Urothelium cell line (cell line): Measurements from ENCODE around the gene SDK1.
A peak's percentile ranks its signal among the peaks of the same experiment; 100 is the strongest.

Source experiments
- DNase-seq: peaks from one replicate; pipeline ENCODE4 v3.0.0; 2011; ENCODE audit warnings: low spot score, mixed read lengths
- FAIRE-seq: peaks from 2 replicates; lab custom pipeline; 2011; peaks lifted over from hg19 to GRCh38; lab: Jason Lieb, UNC

Gene SDK1

DNA sequence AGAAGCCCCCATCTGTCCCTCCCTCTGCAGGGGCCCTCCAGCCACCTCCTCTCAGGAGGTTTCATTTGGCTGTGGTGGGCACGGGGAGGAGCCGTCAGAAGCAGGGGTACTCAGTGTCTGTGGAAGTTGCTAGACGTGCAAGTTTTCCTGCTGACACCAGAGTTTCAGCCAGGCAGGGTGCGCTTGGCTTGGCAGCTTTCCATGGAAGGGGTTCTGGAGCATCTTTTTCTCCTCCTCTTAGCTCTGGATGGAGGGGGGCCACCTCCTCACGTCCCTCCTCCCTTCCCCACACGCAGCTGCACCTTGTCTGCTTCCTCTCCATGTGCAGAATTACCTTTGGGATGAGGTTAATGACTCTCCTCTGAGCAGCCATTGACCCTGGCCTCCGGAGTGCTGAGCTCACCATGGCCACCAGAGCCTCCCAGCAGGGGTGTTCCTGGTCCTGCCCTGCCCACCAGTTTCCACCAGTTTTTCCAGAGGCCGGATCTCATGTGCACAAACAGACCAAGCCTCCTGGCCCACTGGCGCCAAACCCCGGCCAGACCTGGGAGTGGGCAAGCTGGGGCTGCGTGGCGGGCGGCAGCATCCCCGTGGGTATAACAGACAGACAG, 801.3 kb downstream of the SDK1 start:
- FAIRE-seq (peak; percentile 55), DNase-seq (no peak)

DNA sequence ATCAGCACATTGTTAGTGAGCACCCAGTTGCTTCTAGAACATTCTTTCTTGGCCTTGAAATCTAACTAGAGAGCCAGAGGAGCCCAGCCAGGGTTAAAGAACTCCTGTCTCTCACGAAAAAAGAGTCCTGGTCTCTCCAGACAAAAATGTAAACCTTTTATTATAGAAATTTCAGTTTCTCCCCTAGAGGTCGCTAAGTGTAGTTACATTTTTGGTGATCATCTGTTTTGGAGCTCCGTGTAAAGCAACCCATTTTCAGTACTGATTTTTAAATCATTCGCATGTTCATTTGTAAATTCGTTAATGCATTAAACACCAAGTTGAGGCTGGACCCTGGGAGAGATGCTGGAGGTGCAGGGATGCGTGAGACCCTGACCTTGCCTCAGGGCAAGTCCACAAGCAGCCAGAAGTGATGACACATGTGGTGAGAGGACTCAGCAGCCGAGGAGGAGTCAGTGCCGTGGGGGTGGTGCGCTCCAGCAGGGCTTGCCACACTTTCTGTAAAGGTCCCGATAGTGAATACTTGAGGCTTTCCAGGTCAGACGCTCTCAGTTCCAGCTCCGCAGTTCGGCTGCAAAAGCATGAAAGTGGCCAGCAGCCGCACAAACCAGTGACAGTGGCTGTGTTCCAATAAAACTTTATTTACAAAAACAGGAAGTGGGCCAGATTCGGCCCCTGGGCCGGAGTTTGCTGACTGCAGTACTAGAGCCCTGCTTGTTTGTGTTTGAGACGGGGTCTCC, 802.5 kb downstream of the SDK1 start:
- peak; percentile 97 for FAIRE-seq

DNA sequence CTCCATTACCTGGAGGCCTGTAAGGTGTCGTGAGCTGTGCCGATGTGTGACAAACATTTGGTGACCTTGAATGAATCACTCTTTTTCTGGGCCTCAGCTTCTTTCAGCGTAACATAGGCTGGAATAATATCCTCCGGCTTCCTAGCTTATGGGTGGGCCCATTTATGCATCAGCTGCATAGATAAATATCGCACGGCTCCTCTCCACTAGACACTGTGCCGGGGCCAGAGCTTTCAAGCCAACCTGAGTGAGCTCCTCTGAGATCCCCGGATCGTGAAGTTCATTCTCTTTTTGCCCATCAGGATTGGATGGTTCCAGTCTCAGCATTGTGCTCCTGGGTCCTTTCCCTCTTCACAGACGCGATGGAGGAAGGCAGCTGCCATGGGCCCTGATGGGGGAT, 806.8 kb downstream of the SDK1 start:
- FAIRE-seq (no peak), DNase-seq (no peak)

More for the DNA sequence above, 802.5 kb downstream of the SDK1 start:
- peak; percentile 80 for DNase-seq

DNA sequence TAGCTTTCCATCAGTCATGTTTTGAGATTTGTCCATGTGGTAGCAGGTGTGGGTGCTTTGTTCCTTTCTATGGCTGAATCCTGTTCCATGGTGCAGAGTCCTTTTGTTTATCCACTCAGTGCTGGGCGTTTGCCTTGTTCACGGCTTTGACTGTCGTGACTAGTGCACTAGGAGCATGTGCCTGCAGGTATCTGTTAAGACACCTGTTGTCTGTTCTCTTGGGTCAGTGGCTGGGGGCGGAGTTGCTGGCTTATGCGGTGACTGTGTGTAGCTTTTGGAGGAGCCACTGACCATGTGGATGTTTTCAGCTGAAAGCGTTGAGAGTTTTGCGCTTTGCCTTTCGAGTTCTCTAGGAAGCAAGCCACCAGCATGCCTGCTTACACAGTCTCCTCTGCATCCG, 807.9 kb downstream of the SDK1 start:
- DNase-seq (no peak), FAIRE-seq (no peak)

DNA sequence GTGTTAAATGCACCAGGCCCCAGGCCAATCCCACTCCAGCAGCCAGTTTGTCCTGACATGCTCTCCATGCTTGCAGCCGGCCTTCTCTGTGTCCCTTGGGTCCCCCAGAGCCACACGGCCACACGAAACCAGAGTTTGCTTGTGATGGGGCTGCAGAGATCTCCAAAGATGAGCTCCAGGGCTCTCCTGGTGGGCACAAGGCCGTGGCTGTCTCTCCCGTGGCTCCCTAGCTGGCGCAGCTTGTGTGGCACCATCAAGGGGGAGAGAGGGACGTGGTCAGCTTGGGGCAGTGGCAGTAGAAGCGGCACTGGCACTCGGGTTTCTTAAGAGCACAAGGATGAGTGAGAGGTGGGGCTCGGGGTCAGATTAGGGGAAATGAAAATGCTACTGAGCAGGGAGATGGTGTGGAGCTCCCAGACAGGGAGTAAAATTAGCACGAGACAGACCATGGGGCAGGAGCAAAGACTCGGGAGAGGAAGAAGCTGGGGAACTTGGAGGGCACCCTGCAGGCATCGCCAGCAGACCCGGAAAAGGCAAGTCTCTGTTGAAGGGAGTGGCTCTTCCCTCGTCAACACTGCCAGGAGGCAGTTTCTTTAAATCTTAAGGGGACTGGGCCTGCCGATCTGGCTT, 808.5 kb downstream of the SDK1 start:
- no peak for FAIRE-seq
- no peak for DNase-seq

DNA sequence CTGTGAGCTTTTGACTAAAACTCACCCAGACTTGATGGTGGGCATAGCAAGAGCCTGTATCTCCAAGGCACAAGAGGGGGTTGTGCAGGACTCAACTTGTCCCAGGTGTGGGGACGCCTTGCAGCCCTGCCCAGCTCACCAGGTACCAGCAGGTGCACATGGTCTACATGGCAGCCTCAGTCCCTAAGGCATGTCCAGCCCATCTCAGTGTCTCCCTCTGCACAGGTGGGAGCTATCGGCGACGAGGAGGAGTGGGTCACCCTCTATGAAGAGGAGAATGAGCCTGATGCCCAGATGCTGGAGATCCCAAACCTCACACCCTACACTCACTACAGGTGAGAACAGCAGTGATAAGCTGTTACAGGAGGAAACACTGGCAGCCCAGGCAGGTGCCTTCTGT, 809.4 kb downstream of the SDK1 start:
- DNase-seq (no peak), FAIRE-seq (peak; percentile 77)

DNA sequence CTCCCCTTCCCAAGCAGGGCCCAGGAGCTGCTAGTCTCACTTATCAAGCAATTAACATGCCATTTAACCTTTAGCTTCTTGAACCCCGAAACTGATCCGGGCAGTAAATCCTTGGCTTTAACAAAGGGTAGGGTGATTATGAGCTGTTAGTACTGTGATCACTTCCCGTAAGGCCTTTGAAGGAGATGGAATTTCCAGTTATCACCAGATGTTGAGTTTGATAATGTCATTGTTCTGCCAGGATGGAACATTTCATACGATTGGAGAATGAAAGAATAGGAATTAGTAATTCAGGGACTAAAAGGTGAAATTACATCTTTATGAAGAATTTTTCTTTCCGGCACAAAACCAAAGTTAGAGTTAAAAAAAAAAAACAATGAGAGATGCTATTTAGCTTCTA, 810.1 kb downstream of the SDK1 start:
- FAIRE-seq, result no peak

DNA sequence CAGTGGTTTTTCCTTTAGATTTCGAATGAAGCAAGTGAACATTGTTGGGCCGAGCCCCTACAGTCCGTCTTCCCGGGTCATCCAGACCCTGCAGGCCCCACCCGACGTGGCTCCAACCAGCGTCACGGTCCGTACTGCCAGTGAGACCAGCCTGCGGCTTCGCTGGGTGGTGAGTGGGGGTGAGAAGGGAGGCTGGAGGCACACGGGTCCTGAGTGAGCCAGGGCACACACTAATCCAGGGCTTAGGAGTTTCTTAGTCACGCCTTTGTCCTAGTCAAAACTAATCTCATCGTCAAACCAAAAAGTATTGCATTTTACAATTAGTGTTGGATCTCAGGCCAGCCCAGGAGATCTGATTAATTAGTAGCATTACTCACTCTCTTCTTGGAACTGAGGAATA, 812.2 kb downstream of the SDK1 start:
- no peak for FAIRE-seq
- no peak for DNase-seq

More for the DNA sequence above, 810.1 kb downstream of the SDK1 start:
- no peak for DNase-seq

DNA sequence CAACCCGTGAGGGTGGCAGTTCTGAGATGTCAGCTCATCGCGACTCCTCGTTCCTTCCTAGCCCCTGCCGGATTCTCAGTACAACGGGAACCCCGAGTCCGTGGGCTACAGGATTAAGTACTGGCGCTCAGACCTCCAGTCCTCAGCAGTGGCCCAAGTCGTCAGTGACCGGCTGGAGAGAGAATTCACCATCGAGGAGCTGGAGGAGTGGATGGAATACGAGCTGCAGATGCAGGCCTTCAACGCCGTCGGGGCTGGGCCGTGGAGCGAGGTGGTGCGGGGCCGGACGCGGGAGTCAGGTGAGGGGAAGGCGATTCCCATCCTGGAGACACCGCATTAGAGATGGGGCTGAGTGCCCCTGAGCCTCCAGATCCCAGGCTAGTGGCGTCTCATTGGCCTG, 812.9 kb downstream of the SDK1 start:
- DNase-seq (no peak), FAIRE-seq (peak; percentile 84)

DNA sequence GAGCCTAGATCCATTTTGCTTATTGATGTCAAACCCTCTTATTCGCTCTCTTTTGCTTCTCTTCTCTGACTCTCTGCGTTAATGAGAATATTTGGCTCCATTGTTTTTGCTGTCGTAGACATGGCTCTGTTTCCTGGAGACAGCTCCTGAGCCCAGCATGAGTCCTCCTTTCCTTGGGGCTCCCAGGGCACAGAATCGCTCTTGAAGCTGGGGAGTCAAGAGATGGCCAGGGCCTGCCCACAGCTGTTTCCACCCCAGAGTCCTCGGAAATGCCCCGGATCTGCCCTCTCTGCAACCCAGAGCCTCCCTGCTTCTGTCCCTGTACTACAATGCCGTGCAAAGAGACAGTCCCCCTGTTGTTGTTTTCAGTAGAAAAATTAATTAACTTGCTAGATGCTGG, 814.4 kb downstream of the SDK1 start:
- FAIRE-seq (no peak), DNase-seq (no peak)

DNA sequence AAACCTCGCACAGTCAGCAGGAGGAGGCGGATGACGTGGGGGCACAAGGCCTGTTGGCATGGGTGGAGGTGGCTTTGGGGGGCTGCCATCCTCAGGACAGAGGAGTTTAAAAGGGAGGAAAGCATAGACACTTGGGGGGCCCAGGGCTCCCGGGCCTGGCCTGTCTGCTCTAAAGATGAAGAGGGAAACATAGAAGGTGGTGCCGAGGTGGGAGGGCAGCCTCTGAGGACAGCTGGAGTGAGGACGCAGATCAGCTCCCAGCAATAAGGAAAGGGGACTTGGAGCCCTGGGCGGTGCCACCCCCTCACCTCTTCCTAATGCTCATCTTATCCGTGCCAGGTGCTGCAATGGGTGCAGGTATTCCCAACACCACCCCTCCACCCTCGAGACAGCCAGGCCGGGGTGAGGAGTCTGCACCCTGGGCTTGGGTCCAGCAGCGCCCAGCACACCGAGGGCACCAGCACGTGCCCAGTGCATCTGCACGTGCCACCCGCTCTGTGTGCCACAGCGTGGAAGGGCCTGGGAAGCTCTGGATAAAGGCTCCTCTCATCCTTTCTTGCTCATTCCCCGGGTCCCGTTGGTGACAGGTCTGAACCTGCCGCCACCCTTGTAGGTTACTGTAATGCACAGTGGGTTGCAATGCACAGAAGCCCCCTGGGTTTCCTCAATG, 815.0 kb downstream of the SDK1 start:
- no peak for DNase-seq
- peak; percentile 93 for FAIRE-seq

DNA sequence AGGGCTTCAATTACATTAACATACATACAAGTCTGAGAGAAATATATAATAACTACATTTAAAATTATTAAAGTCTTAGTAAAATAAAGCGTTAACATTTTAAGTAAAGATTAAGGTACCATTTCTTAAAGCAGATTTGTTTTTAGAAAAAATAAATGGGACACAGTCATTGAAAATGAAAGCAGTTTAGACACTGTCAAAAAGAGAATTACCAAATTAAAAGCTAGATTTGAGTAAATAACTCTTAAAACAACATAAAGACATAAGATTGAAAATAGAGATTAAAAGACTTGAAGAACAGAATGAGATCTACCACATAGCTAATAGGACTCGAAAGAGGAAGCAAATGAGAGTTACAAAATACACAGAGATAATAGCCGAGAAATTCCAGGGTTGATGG, 818.8 kb downstream of the SDK1 start:
- DNase-seq, result no peak
- FAIRE-seq, result no peak

DNA sequence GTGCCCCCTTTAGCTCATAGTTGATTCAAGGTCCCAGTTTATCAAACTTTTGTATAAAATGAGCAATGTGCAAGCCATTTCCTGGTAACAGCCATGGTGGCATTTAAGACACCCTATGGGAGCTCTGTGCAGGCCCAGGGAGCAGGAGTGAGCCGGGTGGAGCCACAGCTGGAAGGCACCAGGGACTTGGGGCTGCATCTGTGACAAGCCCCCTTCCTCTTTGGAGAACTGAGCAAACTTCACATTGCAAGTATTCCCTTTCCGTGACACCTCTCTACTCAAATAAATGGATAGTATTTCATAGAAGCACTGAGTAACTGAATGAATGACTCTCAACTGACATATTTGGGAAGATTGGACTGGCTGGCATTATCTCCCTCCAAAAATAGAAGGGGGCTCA, 822.3 kb downstream of the SDK1 start:
- DNase-seq (no peak), FAIRE-seq (no peak)

DNA sequence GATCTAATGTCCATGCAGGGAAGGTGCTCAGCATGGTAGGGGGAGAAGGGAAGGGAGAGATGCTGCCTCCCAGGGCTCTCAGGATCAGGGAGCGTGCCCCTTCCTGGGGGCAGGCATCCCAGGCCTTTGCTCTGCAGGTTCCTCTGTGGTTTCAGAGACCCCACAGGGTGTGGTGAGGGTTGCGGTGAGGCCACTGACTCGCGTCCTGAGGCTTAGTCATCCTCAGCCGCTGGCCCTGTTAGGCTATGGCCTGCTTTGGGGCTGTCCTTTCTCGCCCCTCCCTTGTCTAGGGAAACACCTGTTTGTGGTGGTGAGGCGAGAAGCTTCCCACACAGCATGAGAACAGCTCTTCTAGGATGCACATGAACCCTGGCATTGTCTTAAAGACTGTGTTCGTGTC, 822.8 kb downstream of the SDK1 start:
- peak; percentile 60 for DNase-seq
- FAIRE-seq, result peak; percentile 81

DNA sequence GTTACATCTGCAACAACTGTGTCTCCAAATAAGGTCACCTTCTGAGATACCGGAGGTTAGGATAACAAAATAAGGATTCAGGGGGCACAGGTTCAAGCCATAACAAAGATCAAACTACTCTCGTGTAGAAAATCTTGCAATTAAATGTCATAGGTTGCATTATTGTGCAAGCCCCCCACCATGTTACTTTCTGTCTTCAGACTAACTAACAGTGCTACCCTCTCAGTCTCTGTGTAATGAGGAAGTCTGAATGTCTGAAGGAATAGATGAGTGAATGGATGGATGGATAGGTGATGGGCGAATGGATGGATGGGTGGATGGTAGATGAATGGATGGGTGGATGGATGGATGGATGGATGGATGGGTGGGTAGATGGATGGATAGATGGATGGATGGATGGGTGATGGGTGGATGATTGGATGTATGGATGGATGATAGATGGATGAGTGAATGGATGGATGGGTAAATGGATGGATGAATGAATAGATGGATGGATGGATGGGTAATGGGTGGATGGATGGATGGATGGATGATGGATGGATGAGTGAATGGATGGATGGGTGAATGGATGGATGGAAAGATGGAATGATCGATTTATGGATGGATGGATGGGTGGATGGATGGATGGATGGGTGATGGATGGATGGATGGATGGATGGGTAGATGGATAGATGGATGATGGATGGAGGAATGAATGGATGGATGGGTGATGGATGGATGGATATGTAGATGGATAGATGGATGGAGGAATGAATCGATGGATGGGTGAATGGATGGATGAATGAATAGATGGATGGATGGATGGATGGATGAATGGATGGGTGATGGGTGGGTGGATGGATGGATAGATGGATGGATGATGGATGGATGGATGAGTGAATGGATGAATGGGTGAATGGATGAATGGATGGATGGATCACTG, 823.8 kb downstream of the SDK1 start:
- FAIRE-seq, result peak; percentile 99
- no peak for DNase-seq

DNA sequence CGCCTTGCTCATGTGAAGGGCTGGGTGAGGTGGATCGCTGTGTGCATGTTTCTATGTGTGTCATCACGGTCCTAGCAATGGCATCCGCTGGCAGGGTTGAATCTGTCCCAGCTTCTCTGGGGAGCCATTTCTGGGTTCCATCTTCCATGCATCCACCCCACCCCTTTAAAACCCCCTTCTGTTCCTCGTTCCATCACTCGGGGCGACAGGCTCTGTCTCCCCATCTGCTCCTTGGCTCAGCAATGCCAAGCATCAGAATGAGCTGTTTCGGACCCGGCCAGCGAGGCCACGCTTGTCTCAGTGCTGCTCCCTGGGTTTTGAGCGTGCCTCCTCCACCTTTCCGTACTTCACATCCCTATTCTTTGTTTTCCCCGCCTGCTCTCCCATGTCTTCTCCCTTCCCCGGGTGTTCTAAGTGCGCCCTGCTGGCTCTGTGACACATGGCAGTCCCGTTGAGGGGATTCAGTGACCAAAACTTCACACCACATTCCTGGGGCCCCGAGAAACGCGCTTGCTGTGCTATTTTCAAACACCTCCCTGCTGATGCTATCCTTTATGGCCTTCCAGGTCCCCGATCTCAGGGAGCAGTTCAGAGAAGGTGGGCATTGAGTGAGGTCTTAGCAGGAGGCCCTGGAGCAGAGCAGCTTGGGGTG, 827.0 kb downstream of the SDK1 start:
- DNase-seq, result no peak
- FAIRE-seq, result peak; percentile 42

DNA sequence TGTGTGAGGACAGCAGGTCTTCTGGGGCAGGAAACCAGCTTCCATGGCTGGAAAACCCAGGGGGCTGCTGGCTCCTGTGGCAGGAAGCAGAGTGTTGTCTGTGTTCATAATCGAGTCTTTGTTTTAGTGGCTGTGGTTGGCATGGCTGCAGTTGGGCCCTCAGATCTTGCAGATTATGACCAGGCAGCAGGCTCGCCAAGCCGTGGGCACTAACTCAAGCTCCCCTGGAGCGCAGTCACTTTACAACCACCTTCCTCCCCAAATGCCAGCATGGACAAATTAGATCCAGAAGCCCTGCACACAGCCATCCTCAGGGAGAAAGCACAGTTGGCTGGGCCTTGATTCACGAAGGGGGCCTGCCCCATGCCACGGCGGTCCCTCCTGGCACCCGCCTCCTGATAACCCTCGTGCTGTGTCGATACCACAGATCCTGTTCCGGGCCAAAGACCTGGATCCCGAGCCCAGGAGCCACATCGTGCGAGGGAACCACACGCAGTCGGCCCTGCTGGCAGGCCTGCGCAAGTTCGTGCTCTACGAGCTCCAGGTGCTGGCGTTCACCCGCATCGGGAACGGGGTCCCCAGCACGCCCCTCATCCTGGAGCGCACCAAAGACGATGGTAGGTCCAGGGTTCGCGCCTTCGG, 828.5 kb downstream of the SDK1 start:
- FAIRE-seq, result peak; percentile 88
- DNase-seq, result no peak

DNA sequence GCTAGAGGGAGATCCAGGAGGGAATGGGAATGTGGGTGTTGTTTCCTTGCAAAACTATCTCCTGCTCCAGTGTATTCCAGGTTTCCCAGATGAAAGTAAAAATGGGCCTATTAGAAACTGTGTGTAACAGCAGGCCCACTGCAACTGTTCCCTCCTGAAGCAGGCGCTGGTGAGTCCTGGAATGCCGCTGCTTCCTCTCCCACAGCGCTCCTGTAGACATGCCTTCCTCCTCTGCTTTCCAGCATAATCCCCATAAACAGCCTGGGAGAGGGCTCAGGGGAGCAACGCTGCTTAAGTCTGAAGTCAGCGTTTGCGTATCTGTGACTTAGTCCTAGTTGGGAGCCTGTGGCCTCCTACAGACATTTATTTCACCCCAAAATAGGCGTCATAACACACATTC, 830.0 kb downstream of the SDK1 start:
- FAIRE-seq (no peak), DNase-seq (no peak)

DNA sequence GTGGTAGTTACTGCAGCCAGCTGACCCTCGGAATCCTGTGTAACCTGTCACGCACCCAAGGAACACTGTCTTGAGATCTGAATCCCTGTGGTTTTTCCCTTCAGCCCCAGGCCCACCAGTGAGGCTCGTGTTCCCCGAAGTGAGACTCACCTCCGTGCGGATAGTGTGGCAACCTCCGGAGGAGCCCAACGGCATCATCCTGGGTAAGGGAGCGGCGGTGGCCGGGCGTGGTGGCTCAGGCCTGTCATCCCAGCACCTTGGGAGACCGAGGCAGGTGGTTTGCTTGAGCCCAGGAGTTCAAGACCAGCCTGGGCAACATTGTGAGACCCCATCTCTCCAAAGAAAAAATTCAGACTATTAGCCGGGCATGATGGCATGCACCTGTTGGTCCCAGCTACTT, 831.2 kb downstream of the SDK1 start:
- DNase-seq (no peak), FAIRE-seq (no peak)
